Heart left ventricle (tissue), 13 donors: ENCODE measurements around the gene PDPR.

Experiments
- CTCF ChIP-seq, 12 donors: fragments of 200-600 bp; sonication (generic) in 4 of 12; IDR thresholded peaks; one replicate each; pipeline versions ENCODE4 v1.5.0 to v1.8.0; 2018 to 2022; ENCODE audit warnings: antibody characterized with exemption in 12 of 12, mild to moderate bottlenecking in 5 of 12
- POLR2A ChIP-seq, 2 donors: fragments of 450-650 bp; IDR thresholded peaks; one replicate each; pipeline ENCODE4 v1.6.1; 2017; ENCODE audit warnings: antibody characterized with exemption in 2 of 2, mild to moderate bottlenecking in 2 of 2, moderate library complexity in 2 of 2
- donor health status: ischemic (EF 13 %, LVEDD 7.1; RV severe dilation, severe dysfunction).
- donor health status: DM: no; HTN: yes; CAD: no.
- donor health status: DM: no; HTN: no; CAD: no.
- donor health status: ischemic (EF 25% LVEDD 6.9; RV normal size, moderate dysfunction).
- donor health status: ischemic (EF 25% LVEDD 5.7; RV mildly dilated, moderate dysfunction).
- donor health status: ischemic (EF 35%, LVEDD 5.7; RV mildly dilated, moderate dysfunction).
- donor health status: nonischemic (EF 11% LVEDD 7.7; RV severe dilation, severe dysfunction).
- donor health status: DM: yes; HTN: yes; CAD: no.
- donor health status: PGD.
- donor health status: ischemic (EF 29% LVEDD 5.4; RV normal size, mild dysfunction).
- donor health status: nonischemic (EF 23%, LVEDD 6.1; RV moderate dilation, normal function).

- TF ChIP-seq CTCF (IDR thresholded peaks at IDR 0.05) (no peak), POLR2A (IDR thresholded peaks at IDR 0.05) (no peak)
Measured at GRCh38 chr16:70159355-70160348, 45.5 kb downstream of the PDPR start.
